SK-N-SH treated with all-trans-retinoic acid at 6 μM for 48 hours (cell line): ENCODE measurements around the gene QRICH2.

Experiments used
- ATAC-seq: fragments of 200-7000 bp; cut with Tn5 transposase; 3 replicates; pipeline ENCODE4 v1.9.1; 2020; ENCODE audit warnings: mild to moderate bottlenecking, moderate library complexity
- ARNTL ChIP-seq: fragments of 450-650 bp; formaldehyde crosslinking; IDR thresholded peaks from 2 replicates; pipeline ENCODE4 v1.5.0; 2020; ENCODE audit warnings: low read depth, mild to moderate bottlenecking, moderate library complexity, borderline replicate concordance
- BACH2 ChIP-seq: fragments of 250-450 bp; sonication (Bioruptor Pico); IDR thresholded peaks from 2 replicates; pipeline ENCODE4 v1.9.0; 2021; ENCODE audit warnings: mild to moderate bottlenecking, borderline replicate concordance
- ESRRG ChIP-seq: fragments of 250-450 bp; sonication (Bioruptor Pico); IDR thresholded peaks from 2 replicates; pipeline ENCODE4 v1.6.1; 2021; ENCODE audit warnings: mild to moderate bottlenecking
- ISL1 ChIP-seq: fragments of 250-450 bp; sonication (Bioruptor Pico); IDR thresholded peaks from 2 replicates; pipeline ENCODE4 v2.1.2; 2022; ENCODE audit warnings: mild to moderate bottlenecking, moderate library complexity
- OSR1 ChIP-seq: fragments of 250-450 bp; sonication (Bioruptor Pico); IDR thresholded peaks from 2 replicates; pipeline ENCODE4 v1.8.0; 2022; ENCODE audit warnings: moderate library complexity, mild to moderate bottlenecking, inconsistent platforms
- PATZ1 ChIP-seq: fragments of 250-450 bp; sonication (Bioruptor Pico); IDR thresholded peaks from 2 replicates; pipeline ENCODE4 v1.8.0; 2020; ENCODE audit warnings: mild to moderate bottlenecking, moderate library complexity, borderline replicate concordance
- PPARA ChIP-seq: fragments of 250-450 bp; sonication (Bioruptor Pico); IDR thresholded peaks from 2 replicates; pipeline ENCODE4 v1.5.0; 2020; ENCODE audit warnings: mild to moderate bottlenecking, borderline replicate concordance
- RARB ChIP-seq: fragments of 250-450 bp; sonication (Bioruptor Pico); IDR thresholded peaks from 2 replicates; pipeline ENCODE4 v1.8.0; 2021; ENCODE audit warnings: mild to moderate bottlenecking, moderate library complexity
- SNAI2 ChIP-seq: fragments of 250-450 bp; sonication (Bioruptor Pico); IDR thresholded peaks from 2 replicates; pipeline ENCODE4 v1.5.0; 2020; ENCODE audit warnings: mild to moderate bottlenecking, moderate library complexity
- TCF4 ChIP-seq: fragments of 250-450 bp; sonication (Bioruptor Pico); IDR thresholded peaks from 2 replicates; pipeline ENCODE4 v1.8.0; 2021; ENCODE audit warnings: mild to moderate bottlenecking, moderate library complexity, borderline replicate concordance
- TOX ChIP-seq: fragments of 250-450 bp; sonication (Bioruptor Pico); IDR thresholded peaks from 2 replicates; pipeline ENCODE4 v1.8.0; 2021; ENCODE audit warnings: mild to moderate bottlenecking, moderate library complexity, borderline replicate concordance
- ZC3H10 ChIP-seq: fragments of 250-450 bp; sonication (Bioruptor Pico); IDR thresholded peaks from 2 replicates; pipeline ENCODE4 v1.5.1; 2021; ENCODE audit warnings: mild to moderate bottlenecking, moderate library complexity
- ZFP3 ChIP-seq: fragments of 250-450 bp; sonication (Bioruptor Pico); IDR thresholded peaks from 2 replicates; pipeline ENCODE4 v1.5.0; 2020; ENCODE audit warnings: mild to moderate bottlenecking, moderate library complexity
- ZFP30 ChIP-seq: fragments of 450-650 bp; formaldehyde crosslinking; IDR thresholded peaks from 2 replicates; pipeline ENCODE4 v1.5.0; 2022; ENCODE audit warnings: mild to moderate bottlenecking, moderate library complexity
- ZNF565 ChIP-seq: fragments of 450-650 bp; formaldehyde crosslinking; conservative IDR thresholded peaks from 2 replicates; pipeline ENCODE4 v1.5.0; 2020; ENCODE audit warnings: low read depth, mild to moderate bottlenecking, moderate library complexity
- ZNF70 ChIP-seq: fragments of 450-650 bp; formaldehyde crosslinking; IDR thresholded peaks from 2 replicates; pipeline ENCODE4 v1.5.0; 2020; ENCODE audit warnings: mild to moderate bottlenecking, moderate library complexity
- ZNF8 ChIP-seq: fragments of 450-650 bp; formaldehyde crosslinking; IDR thresholded peaks from 2 replicates; pipeline ENCODE4 v1.5.0; 2020; ENCODE audit warnings: mild to moderate bottlenecking, moderate library complexity
- TF ChIP-seq, protein P1 (sequence below): fragments of 250-450 bp; sonication (Bioruptor Pico); IDR thresholded peaks from 2 replicates; pipeline ENCODE4 v1.8.0; 2021; ENCODE audit warnings: low read depth, mild to moderate bottlenecking, moderate library complexity, borderline replicate concordance
- TF ChIP-seq, protein P2 (sequence below): fragments of 250-450 bp; sonication (Bioruptor Pico); IDR thresholded peaks from 2 replicates; pipeline ENCODE4 v1.5.0; 2020; ENCODE audit warnings: mild to moderate bottlenecking, moderate library complexity
- TF ChIP-seq, protein P3 (sequence below): fragments of 250-450 bp; sonication (Bioruptor Pico); IDR thresholded peaks from 2 replicates; pipeline ENCODE4 v1.5.1; 2020; ENCODE audit warnings: low read depth, mild to moderate bottlenecking, moderate library complexity
- TF ChIP-seq, protein P4 (sequence below): fragments of 250-450 bp; sonication (Bioruptor Pico); IDR thresholded peaks from 2 replicates; pipeline ENCODE4 v1.5.1; 2021; ENCODE audit warnings: mild to moderate bottlenecking, moderate library complexity

The QRICH2 gene

GRCh38 chr17:76238847-76239537, 69.1 kb downstream of the QRICH2 start:
- TF ChIP-seq ZNF565 (CRISPR knock-in tag) (no peak), ZFP30 (CRISPR knock-in tag) (no peak), TOX (CRISPR knock-in tag) (no peak), ZFP3 (CRISPR knock-in tag) (no peak), ESRRG (CRISPR knock-in tag) (no peak), TCF4 (CRISPR knock-in tag) (no peak), ARNTL (no peak), RARB (CRISPR knock-in tag) (no peak)
- TF ChIP-seq, protein P1, sequence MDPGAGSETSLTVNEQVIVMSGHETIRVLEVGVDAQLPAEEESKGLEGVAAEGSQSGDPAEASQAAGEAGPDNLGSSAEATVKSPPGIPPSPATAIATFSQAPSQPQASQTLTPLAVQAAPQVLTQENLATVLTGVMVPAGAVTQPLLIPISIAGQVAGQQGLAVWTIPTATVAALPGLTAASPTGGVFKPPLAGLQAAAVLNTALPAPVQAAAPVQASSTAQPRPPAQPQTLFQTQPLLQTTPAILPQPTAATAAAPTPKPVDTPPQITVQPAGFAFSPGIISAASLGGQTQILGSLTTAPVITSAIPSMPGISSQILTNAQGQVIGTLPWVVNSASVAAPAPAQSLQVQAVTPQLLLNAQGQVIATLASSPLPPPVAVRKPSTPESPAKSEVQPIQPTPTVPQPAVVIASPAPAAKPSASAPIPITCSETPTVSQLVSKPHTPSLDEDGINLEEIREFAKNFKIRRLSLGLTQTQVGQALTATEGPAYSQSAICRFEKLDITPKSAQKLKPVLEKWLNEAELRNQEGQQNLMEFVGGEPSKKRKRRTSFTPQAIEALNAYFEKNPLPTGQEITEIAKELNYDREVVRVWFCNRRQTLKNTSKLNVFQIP (CRISPR knock-in tag) = no peak
- TF ChIP-seq, protein P2, sequence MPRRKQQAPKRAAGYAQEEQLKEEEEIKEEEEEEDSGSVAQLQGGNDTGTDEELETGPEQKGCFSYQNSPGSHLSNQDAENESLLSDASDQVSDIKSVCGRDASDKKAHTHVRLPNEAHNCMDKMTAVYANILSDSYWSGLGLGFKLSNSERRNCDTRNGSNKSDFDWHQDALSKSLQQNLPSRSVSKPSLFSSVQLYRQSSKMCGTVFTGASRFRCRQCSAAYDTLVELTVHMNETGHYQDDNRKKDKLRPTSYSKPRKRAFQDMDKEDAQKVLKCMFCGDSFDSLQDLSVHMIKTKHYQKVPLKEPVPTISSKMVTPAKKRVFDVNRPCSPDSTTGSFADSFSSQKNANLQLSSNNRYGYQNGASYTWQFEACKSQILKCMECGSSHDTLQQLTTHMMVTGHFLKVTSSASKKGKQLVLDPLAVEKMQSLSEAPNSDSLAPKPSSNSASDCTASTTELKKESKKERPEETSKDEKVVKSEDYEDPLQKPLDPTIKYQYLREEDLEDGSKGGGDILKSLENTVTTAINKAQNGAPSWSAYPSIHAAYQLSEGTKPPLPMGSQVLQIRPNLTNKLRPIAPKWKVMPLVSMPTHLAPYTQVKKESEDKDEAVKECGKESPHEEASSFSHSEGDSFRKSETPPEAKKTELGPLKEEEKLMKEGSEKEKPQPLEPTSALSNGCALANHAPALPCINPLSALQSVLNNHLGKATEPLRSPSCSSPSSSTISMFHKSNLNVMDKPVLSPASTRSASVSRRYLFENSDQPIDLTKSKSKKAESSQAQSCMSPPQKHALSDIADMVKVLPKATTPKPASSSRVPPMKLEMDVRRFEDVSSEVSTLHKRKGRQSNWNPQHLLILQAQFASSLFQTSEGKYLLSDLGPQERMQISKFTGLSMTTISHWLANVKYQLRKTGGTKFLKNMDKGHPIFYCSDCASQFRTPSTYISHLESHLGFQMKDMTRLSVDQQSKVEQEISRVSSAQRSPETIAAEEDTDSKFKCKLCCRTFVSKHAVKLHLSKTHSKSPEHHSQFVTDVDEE = no peak
- no peak for ATAC-seq

GRCh38 chr17:76237859-76238313, 70.2 kb downstream of the QRICH2 start:
- no peak for ATAC-seq
- TF ChIP-seq PPARA (CRISPR knock-in tag) = no peak
- TF ChIP-seq RARB (CRISPR knock-in tag) = no peak
- TF ChIP-seq ZNF8 (CRISPR knock-in tag) = no peak
- no peak for TF ChIP-seq TCF4 (CRISPR knock-in tag)
- no peak for TF ChIP-seq ZFP3 (CRISPR knock-in tag)
- TF ChIP-seq ZC3H10 (CRISPR knock-in tag) = no peak
- no peak for TF ChIP-seq ZNF565 (CRISPR knock-in tag)
- TF ChIP-seq SNAI2 (CRISPR knock-in tag) = no peak
- no peak for TF ChIP-seq OSR1 (CRISPR knock-in tag)
- TF ChIP-seq, protein P2 = no peak
- no peak for TF ChIP-seq ZNF70 (CRISPR knock-in tag)
- TF ChIP-seq PATZ1 (CRISPR knock-in tag) = no peak
- TF ChIP-seq BACH2 (CRISPR knock-in tag) = no peak
- TF ChIP-seq ARNTL = no peak
- TF ChIP-seq TOX (CRISPR knock-in tag) = no peak
- no peak for TF ChIP-seq ZFP30 (CRISPR knock-in tag)
- TF ChIP-seq, protein P1 (CRISPR knock-in tag) = no peak
- no peak for TF ChIP-seq ISL1 (CRISPR knock-in tag)
- TF ChIP-seq, protein P3, sequence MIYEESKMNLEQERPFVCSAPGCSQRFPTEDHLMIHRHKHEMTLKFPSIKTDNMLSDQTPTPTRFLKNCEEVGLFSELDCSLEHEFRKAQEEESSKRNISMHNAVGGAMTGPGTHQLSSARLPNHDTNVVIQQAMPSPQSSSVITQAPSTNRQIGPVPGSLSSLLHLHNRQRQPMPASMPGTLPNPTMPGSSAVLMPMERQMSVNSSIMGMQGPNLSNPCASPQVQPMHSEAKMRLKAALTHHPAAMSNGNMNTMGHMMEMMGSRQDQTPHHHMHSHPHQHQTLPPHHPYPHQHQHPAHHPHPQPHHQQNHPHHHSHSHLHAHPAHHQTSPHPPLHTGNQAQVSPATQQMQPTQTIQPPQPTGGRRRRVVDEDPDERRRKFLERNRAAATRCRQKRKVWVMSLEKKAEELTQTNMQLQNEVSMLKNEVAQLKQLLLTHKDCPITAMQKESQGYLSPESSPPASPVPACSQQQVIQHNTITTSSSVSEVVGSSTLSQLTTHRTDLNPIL (CRISPR knock-in tag) = no peak
- TF ChIP-seq, protein P4, sequence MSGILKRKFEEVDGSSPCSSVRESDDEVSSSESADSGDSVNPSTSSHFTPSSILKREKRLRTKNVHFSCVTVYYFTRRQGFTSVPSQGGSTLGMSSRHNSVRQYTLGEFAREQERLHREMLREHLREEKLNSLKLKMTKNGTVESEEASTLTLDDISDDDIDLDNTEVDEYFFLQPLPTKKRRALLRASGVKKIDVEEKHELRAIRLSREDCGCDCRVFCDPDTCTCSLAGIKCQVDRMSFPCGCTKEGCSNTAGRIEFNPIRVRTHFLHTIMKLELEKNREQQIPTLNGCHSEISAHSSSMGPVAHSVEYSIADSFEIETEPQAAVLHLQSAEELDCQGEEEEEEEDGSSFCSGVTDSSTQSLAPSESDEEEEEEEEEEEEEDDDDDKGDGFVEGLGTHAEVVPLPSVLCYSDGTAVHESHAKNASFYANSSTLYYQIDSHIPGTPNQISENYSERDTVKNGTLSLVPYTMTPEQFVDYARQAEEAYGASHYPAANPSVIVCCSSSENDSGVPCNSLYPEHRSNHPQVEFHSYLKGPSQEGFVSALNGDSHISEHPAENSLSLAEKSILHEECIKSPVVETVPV (CRISPR knock-in tag) = no peak
